AG09319 (cell line): ENCODE results near the gene UQCRC1.
"Not testable (repeated sequence)": the region's sequence is repeated elsewhere in the genome, so short reads cannot be mapped to it uniquely, and the experiment has no call there.

Experiments
- DNase-seq: peaks from one replicate; pipeline ENCODE4 v3.0.0-alpha.2; 2010; ENCODE audit warnings: low read depth; ENCODE audit errors: extremely low read depth
- CTCF ChIP-seq: IDR thresholded peaks from 2 replicates; pipeline ENCODE4 v1.5.1; 2011; ENCODE audit warnings: low read depth, mild to moderate bottlenecking, inconsistent platforms, low read length, moderate library complexity

UQCRC1 gene

GRCh38 chr3:48552111-48552951, 57.1 kb downstream of the UQCRC1 start:
- DNase-seq: no peak
- no peak for TF ChIP-seq CTCF

- DNase-seq: not testable (repeated sequence)
These were observed 57.8 kb downstream of the UQCRC1 start for GRCh38 chr3:48551651-48552050.
